PC-3 (cell line): ENCODE data around the gene INIP.

Source experiments
- EZH2 ChIP-seq: fragments of 300-600 bp; sonication (generic); IDR thresholded peaks from one replicate; pipeline ENCODE4 v1.6.1; 2017; ENCODE audit warnings: antibody characterized with exemption, mild to moderate bottlenecking, low read length; ENCODE audit not compliant: unreplicated experiment
- EZH2phosphoT487 ChIP-seq: fragments of 300-600 bp; sonication (generic); IDR thresholded peaks from 2 replicates; pipeline ENCODE4 v1.6.1; 2018; ENCODE audit warnings: mild to moderate bottlenecking, antibody characterized with exemption, low read length, borderline replicate concordance
- TF ChIP-seq, protein P1 (sequence below): fragments of 300-600 bp; sonication (generic); conservative IDR thresholded peaks from 2 replicates; pipeline ENCODE4 v1.5.1; 2017; ENCODE audit warnings: antibody characterized with exemption, low read depth, mild to moderate bottlenecking, low read length

DNA sequence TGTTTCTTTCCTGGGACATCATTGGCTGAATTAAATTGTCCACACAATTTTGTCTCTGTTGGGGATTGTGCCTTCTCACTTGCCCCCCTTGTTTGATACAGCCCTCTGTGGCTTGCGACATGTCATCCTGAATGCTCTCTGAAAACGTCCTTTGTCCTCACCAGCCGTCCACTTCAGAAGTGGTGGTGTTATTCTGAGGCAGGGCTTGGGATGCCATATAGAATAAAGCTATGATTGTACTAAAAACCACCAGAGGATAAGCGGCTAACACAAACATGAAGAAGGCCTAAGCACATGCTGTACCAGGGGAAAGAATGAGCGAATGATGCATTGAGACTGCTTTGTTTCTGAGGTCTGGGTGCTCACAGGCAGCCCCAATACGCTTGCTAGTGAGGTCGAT is 29.2 kb upstream of the INIP start:
- TF ChIP-seq EZH2phosphoT487 = no peak
- TF ChIP-seq, protein P1, sequence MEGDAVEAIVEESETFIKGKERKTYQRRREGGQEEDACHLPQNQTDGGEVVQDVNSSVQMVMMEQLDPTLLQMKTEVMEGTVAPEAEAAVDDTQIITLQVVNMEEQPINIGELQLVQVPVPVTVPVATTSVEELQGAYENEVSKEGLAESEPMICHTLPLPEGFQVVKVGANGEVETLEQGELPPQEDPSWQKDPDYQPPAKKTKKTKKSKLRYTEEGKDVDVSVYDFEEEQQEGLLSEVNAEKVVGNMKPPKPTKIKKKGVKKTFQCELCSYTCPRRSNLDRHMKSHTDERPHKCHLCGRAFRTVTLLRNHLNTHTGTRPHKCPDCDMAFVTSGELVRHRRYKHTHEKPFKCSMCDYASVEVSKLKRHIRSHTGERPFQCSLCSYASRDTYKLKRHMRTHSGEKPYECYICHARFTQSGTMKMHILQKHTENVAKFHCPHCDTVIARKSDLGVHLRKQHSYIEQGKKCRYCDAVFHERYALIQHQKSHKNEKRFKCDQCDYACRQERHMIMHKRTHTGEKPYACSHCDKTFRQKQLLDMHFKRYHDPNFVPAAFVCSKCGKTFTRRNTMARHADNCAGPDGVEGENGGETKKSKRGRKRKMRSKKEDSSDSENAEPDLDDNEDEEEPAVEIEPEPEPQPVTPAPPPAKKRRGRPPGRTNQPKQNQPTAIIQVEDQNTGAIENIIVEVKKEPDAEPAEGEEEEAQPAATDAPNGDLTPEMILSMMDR = no peak
- TF ChIP-seq EZH2 = no peak
